Epithelial cell of proximal tubule (primary cell): ENCODE measurements around the gene FNDC3A. TPM values are rescaled to one million over a fixed set of nuclear protein-coding genes. Genes with fewer than 3 reads are reported as not detected.

Experiments used
- DNase-seq: peaks from one replicate; pipeline ENCODE4 v3.0.0-alpha.2; 2011; ENCODE audit warnings: low read depth
- H3K4me3 ChIP-seq: 2 replicates; pipeline ENCODE4 v1.5.1; 2011; ENCODE audit warnings: low read depth, mild to moderate bottlenecking, low read length
- CTCF ChIP-seq: conservative IDR thresholded peaks from 2 replicates; pipeline ENCODE4 v1.5.1; 2012; ENCODE audit warnings: low read depth, mild to moderate bottlenecking, low read length
- total RNA-seq: library from RNA; depleted of rRNA; stranded (reverse); fragments of >200 nt; gene quantifications from 2 replicates; pipeline ENCODE4 v1.2.3, GENCODE V29; 2015

Gene FNDC3A
- total RNA-seq, 1 donor from 2014 or later = 27.2 TPM

GRCh38 chr13:49082653-49083536 is 107.2 kb downstream of the FNDC3A start:
- TF ChIP-seq CTCF = no peak
- DNase-seq = no peak
- H3K4me3 ChIP-seq = no peak overlapping the region

GRCh38 chr13:49084961-49085360 is 109.2 kb downstream of the FNDC3A start:
- no peak overlapping the region for H3K4me3 ChIP-seq
- no peak for DNase-seq
- no peak for TF ChIP-seq CTCF

- TF ChIP-seq CTCF = no peak
These were observed 111.0 kb downstream of the FNDC3A start for GRCh38 chr13:49086722-49087121.

GRCh38 chr13:49093376-49093775 is 117.7 kb downstream of the FNDC3A start:
- no peak overlapping the region for H3K4me3 ChIP-seq
- no peak for TF ChIP-seq CTCF
- DNase-seq = no peak

More at GRCh38 chr13:49086722-49087121, 111.0 kb downstream of the FNDC3A start:
- no peak for DNase-seq
- H3K4me3 ChIP-seq = no peak overlapping the region

- H3K4me3 ChIP-seq = no peak overlapping the region
- DNase-seq = no peak
- TF ChIP-seq CTCF = no peak
These were observed 121.7 kb downstream of the FNDC3A start for GRCh38 chr13:49097374-49097773.

GRCh38 chr13:49098198-49098597 is 122.5 kb downstream of the FNDC3A start:
- TF ChIP-seq CTCF = no peak
- DNase-seq = no peak
- H3K4me3 ChIP-seq = no peak overlapping the region
